Retina (tissue), 1 donor: ENCODE results near the gene ZNF366.

ENCODE experiments used
- DNase-seq: peaks from one replicate; pipeline ENCODE4 v3.0.0-alpha.2; 2016

ZNF366 gene

GRCh38 chr5:72400950-72401349 is 106.3 kb downstream of the ZNF366 start:
- no peak for DNase-seq

GRCh38 chr5:72397836-72398235 is 109.4 kb downstream of the ZNF366 start:
- DNase-seq: no peak

GRCh38 chr5:72394688-72395087 is 112.5 kb downstream of the ZNF366 start:
- no peak for DNase-seq

GRCh38 chr5:72393052-72393451 is 114.2 kb downstream of the ZNF366 start:
- no peak for DNase-seq
